HL-60/S4 (cell line): ENCODE data around the gene NEK8.
"Not testable (repeated sequence)": the region's sequence is repeated elsewhere in the genome, so short reads cannot be mapped to it uniquely, and the experiment has no call there.

ENCODE experiments used
- in situ Hi-C: fragments of 300-500 bp; cut with MboI; formaldehyde crosslinking; loops from 2 replicates; pipeline ENCODE4 v1.14.3; 2022; ENCODE audit warnings: low sequenced_read_pairs

Gene NEK8

GRCh38 chr17:28710861-28711722 is 17.5 kb upstream of the NEK8 start:
- in situ Hi-C loops: no loop called here

- in situ Hi-C loops: no loop called here
Observed at GRCh38 chr17:28711723-28712031, 16.9 kb upstream of the NEK8 start, which contains the start of gene PROCA1. TSS of gene PROCA1 (minus strand) at chr17:28711888. CDS start at chr17:28711660, 228 bp downstream.

- in situ Hi-C loops: no loop called here
Observed at GRCh38 chr17:28712032-28712704, 16.4 kb upstream of the NEK8 start.

GRCh38 chr17:28712705-28713415 is 15.7 kb upstream of the NEK8 start:
- in situ Hi-C loops: no loop called here

GRCh38 chr17:28714281-28714680 is 14.3 kb upstream of the NEK8 start:
- in situ Hi-C loops: no loop called here

GRCh38 chr17:28715217-28715616 is 13.4 kb upstream of the NEK8 start:
- in situ Hi-C loops: no loop called here

- in situ Hi-C loops: no loop called here
Observed at GRCh38 chr17:28716740-28717577, 11.6 kb upstream of the NEK8 start.

GRCh38 chr17:28717578-28718332 is 10.8 kb upstream of the NEK8 start, which contains the start of gene RAB34:
TSS of gene RAB34 (minus strand) at chr17:28717868. CDS start at chr17:28717266, 602 bp downstream.
- in situ Hi-C loops: no loop called here

GRCh38 chr17:28718333-28719020 is 10.1 kb upstream of the NEK8 start:
- in situ Hi-C loops: no loop called here

GRCh38 chr17:28719021-28719433 is 9.6 kb upstream of the NEK8 start:
- in situ Hi-C loops: no loop called here

GRCh38 chr17:28720247-28720996 is 8.2 kb upstream of the NEK8 start:
- in situ Hi-C loops: no loop called here

- in situ Hi-C loops: not testable (repeated sequence)
Observed at GRCh38 chr17:28720997-28721329, 7.6 kb upstream of the NEK8 start.

GRCh38 chr17:28722417-28723158 is 6.0 kb upstream of the NEK8 start:
- in situ Hi-C loops: no loop called here

- in situ Hi-C loops: no loop called here
Observed at GRCh38 chr17:28723159-28723835, 5.3 kb upstream of the NEK8 start.

- in situ Hi-C loops: not testable (repeated sequence)
Observed at GRCh38 chr17:28723836-28724499, 4.6 kb upstream of the NEK8 start.

- in situ Hi-C loops: loop anchor here (25.0 kb wide), 1 partner anchor 388 kb away; no protein-coding TSS in a partner anchor
Observed at GRCh38 chr17:28724500-28725165, 4.0 kb upstream of the NEK8 start.
